ENCODE measurements around the gene BLMH.

BLMH gene

DNA sequence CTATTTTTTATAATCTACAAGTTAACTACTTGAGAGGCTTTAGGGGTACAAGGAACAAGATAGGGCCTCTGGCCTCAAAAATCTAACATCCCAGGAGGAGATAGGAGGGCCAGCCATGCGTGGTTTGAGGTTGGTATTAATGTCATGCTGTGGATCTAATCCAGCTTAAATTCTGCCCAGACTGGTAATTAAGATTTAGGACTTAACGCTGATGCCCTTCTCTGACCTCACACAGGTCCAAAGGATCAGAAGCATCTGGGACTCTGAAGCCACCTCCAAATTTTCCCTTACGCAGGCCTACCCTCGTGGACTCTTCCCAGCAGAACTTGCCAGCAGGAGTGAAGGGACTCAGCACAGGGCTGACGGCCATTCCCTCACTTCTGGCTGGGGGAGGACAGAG, 71.3 kb downstream of the BLMH start:
- TF ChIP-seq TAF1 (IDR thresholded peaks at IDR 0.05; ENCODE audit: borderline replicate concordance, insufficient read depth, low read length) (no peak), POLR2AphosphoS5 (IDR thresholded peaks at IDR 0.05; ENCODE audit: low read depth, low read length) (no peak), FOXP2 (optimal IDR thresholded peaks at IDR 0.05; ENCODE audit: borderline replicate concordance, extremely low read depth, extremely low read length, insufficient read depth) (no peak), SIN3A (IDR thresholded peaks at IDR 0.05; ENCODE audit: borderline replicate concordance, insufficient read depth, low read length) (no peak)
- TF ChIP-seq, protein P1, sequence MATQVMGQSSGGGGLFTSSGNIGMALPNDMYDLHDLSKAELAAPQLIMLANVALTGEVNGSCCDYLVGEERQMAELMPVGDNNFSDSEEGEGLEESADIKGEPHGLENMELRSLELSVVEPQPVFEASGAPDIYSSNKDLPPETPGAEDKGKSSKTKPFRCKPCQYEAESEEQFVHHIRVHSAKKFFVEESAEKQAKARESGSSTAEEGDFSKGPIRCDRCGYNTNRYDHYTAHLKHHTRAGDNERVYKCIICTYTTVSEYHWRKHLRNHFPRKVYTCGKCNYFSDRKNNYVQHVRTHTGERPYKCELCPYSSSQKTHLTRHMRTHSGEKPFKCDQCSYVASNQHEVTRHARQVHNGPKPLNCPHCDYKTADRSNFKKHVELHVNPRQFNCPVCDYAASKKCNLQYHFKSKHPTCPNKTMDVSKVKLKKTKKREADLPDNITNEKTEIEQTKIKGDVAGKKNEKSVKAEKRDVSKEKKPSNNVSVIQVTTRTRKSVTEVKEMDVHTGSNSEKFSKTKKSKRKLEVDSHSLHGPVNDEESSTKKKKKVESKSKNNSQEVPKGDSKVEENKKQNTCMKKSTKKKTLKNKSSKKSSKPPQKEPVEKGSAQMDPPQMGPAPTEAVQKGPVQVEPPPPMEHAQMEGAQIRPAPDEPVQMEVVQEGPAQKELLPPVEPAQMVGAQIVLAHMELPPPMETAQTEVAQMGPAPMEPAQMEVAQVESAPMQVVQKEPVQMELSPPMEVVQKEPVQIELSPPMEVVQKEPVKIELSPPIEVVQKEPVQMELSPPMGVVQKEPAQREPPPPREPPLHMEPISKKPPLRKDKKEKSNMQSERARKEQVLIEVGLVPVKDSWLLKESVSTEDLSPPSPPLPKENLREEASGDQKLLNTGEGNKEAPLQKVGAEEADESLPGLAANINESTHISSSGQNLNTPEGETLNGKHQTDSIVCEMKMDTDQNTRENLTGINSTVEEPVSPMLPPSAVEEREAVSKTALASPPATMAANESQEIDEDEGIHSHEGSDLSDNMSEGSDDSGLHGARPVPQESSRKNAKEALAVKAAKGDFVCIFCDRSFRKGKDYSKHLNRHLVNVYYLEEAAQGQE (IDR thresholded peaks at IDR 0.05; ENCODE audit: insufficient read depth in 1 of 2, low read depth in 2 of 2, low read length in 2 of 2), result no peak

DNA sequence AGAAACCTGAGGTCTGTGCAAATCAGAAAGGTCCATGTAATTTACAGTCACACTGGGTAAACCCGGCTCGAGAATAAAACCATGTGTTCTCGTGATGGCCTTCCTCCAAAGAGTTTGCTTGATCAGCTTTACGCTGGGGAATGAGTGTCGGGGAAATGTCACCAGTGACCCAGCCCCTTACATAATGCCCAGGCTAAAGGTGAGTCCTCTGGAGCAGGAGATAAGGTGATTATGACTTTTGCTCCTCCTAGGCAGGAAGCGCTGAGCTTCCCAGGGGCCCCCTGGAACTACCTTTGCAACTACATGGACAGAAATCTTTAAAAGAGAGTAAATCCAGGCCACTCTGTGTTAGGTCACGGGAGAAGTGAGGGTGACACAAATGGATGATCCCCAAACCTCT, 71.9 kb downstream of the BLMH start:
- TF ChIP-seq, protein P1 (IDR thresholded peaks at IDR 0.05; ENCODE audit: insufficient read depth in 1 of 2, low read depth in 2 of 2, low read length in 2 of 2), result no peak
- TF ChIP-seq POLR2AphosphoS5 (IDR thresholded peaks at IDR 0.05; ENCODE audit: low read depth, low read length), result no peak
- TF ChIP-seq FOXP2 (optimal IDR thresholded peaks at IDR 0.05; ENCODE audit: borderline replicate concordance, extremely low read depth, extremely low read length, insufficient read depth), result no peak
- no peak for TF ChIP-seq TAF1 (IDR thresholded peaks at IDR 0.05; ENCODE audit: borderline replicate concordance, insufficient read depth, low read length)
- no peak for TF ChIP-seq SIN3A (IDR thresholded peaks at IDR 0.05; ENCODE audit: borderline replicate concordance, insufficient read depth, low read length)

DNA sequence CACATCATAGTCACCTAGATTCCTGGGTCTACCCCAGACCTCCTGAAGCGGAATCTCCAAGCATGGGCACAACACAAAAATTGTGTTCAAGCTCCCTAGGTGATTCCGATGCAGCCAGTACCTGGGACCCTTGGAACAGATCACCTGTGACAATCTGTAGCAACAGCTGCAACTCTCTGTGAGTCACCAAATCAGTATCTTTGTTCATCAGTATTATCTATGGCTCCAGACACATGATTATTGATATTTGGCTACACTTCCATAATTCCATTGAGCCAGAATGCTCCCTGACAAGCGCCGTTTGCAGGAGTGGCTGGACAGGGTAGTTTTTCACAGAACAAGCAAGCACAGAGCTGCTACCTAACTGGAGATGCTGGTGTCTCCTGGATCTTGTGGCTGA, 72.4 kb downstream of the BLMH start:
- no peak for TF ChIP-seq SIN3A (IDR thresholded peaks at IDR 0.05; ENCODE audit: borderline replicate concordance, insufficient read depth, low read length)
- TF ChIP-seq POLR2AphosphoS5 (IDR thresholded peaks at IDR 0.05; ENCODE audit: low read depth, low read length), result no peak
- no peak for TF ChIP-seq TAF1 (IDR thresholded peaks at IDR 0.05; ENCODE audit: borderline replicate concordance, insufficient read depth, low read length)
- TF ChIP-seq FOXP2 (optimal IDR thresholded peaks at IDR 0.05; ENCODE audit: borderline replicate concordance, extremely low read depth, extremely low read length, insufficient read depth), result no peak
- TF ChIP-seq, protein P1 (IDR thresholded peaks at IDR 0.05; ENCODE audit: insufficient read depth in 1 of 2, low read depth in 2 of 2, low read length in 2 of 2), result no peak

DNA sequence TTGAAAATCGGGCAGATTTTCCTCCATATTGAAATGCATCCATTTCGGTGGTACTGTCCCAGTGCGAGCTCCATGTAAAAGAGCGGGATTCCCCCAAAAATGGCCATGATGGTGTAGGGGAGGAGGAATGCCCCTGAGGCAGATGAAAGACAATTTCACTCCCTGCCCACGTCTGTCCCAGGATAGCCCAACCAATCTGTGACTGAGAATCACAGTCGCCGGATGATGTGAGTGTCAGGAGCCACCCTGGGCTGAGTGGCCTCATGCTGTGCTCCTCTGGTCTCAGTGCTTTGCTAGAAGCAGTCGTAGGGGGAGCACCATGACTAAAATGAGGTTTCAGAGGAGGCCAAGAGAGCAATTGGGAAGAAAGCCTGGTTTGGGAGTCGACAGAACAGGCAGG, 72.9 kb downstream of the BLMH start:
- TF ChIP-seq POLR2AphosphoS5 (IDR thresholded peaks at IDR 0.05; ENCODE audit: low read depth, low read length) (no peak), TAF1 (IDR thresholded peaks at IDR 0.05; ENCODE audit: borderline replicate concordance, insufficient read depth, low read length) (no peak), FOXP2 (optimal IDR thresholded peaks at IDR 0.05; ENCODE audit: borderline replicate concordance, extremely low read depth, extremely low read length, insufficient read depth) (no peak), SIN3A (IDR thresholded peaks at IDR 0.05; ENCODE audit: borderline replicate concordance, insufficient read depth, low read length) (no peak)
- TF ChIP-seq, protein P1 (IDR thresholded peaks at IDR 0.05; ENCODE audit: insufficient read depth in 1 of 2, low read depth in 2 of 2, low read length in 2 of 2), result no peak

DNA sequence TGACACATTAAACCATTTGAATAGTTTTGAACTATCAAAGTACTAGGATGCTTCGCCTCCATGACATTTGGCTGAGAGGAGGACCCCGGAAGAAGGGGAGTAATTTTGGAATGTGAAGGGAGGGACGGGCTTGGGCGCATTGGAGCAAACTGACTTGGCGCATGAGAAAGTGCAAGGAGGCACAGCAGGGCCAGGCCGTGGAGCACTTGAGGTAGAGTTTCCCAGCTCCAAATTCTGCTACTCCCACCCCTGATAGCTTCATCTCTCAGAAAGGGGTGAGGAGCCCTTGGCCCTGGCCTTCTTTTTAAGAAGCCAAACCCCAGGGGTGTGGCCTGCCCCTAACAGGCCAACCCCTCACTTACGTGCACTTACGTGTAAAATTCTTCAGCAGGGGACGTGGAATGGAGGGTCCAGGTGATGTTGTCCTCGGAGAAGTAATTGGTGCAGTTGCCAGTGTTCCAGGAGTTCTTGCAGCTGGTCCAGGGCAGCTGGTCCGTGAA, 73.9 kb downstream of the BLMH start:
- no peak for TF ChIP-seq FOXP2 (optimal IDR thresholded peaks at IDR 0.05; ENCODE audit: borderline replicate concordance, extremely low read depth, extremely low read length, insufficient read depth)
- TF ChIP-seq, protein P1 (IDR thresholded peaks at IDR 0.05; ENCODE audit: insufficient read depth in 1 of 2, low read depth in 2 of 2, low read length in 2 of 2), result no peak
- no peak for TF ChIP-seq SIN3A (IDR thresholded peaks at IDR 0.05; ENCODE audit: borderline replicate concordance, insufficient read depth, low read length)

Data from PFSK-1 (cell line).